Measurements from ENCODE around the gene TP53RK.
A peak's percentile ranks its signal among the peaks of the same experiment; 100 is the strongest.
"Not testable (repeated sequence)": the region's sequence is repeated elsewhere in the genome, so short reads cannot be mapped to it uniquely, and the experiment has no call there.

Gene TP53RK

DNA sequence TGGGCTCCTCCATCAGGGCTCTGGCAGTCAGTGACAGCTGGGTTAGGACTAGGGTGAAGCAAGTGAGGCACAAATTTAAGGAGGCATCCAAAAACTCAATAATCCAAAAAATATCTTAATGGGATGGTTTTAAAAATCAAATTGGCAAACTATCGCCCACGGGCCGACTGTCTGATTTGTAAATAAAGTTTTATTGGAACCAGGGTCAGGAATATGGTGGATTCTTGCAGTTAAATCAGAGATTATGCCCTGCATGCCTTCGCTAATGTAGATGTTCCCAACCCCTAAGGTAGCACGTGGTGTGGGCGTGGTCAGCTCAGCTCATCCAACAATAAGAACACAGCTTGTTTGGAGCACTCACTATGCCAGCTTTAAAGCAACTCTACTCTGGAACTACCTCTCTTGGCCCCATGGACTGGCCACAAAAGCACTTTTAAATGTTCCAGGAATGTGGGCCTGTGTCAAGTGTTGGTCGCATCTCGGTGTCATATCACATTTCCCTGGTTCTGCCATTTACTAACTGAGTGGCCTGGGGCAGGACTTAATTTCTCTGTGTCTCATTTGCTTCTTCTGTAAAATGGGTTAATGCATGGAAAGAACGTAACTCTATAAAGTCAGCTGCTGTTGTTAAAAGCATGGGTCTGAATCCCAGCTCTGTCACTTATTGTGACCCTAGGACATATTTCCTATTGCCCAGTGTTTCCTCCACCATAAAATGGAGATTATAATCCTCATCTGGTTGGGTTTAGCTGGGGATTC is 7.0 kb downstream of the TP53RK start:
- no peak for DNase-seq

DNA sequence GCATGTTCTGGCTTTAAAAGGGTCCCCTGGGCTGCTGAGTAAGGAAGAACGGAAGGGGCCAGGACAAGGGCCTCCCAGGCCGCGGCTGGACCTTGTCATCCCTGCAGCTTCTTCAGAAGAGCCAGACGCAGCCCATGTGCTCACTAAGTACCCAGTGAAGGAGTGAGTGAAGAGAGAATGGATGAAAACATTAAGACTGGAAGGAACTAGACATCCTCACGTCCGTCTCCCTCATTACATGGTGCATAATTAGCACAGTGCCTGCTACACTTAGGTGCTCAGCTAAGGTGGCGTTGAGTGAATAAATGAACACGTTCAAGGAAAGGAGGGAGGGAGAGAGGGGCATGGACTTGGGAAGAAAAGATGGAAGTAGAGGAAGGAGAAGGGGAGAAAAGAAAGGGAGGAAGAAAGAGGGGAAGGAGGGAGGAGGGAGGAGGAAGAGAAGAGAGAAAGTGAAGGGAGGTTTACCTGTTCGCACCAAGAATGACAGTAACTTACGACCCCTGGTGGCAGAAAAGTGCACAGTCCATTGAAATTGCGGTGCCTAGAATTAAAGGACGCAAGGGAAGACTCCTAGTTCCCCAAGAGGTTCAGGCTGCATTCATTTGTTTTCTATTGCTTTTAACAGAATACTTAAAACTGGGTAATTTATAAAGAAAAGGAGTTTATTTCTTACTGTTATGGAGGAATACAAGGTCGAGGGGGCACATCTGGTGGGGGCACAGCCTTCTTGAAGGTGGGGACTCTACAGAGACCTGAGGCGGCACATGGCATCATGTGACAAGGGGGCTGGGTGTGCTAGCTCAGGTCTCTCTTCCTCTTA is 8.0 kb downstream of the TP53RK start:
- peak; percentile 72 for DNase-seq

DNA sequence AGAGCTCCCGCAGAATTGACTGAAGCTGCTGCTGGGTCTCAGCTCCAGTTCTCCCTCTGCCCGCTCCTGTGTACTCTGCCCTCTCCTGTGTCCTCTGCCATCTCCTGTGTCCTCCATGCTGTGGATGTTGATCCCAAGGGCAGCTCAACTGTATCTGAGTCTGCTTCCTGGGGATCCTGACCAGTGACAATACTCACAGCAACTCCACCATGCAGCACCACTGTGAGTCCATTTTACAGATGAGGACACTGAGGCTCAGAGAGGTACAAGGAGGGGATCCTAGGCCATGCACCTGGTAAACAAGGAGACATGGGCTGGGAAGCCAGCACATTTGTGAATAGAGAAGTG is 8.6 kb downstream of the TP53RK start:
- DNase-seq: no peak

DNA sequence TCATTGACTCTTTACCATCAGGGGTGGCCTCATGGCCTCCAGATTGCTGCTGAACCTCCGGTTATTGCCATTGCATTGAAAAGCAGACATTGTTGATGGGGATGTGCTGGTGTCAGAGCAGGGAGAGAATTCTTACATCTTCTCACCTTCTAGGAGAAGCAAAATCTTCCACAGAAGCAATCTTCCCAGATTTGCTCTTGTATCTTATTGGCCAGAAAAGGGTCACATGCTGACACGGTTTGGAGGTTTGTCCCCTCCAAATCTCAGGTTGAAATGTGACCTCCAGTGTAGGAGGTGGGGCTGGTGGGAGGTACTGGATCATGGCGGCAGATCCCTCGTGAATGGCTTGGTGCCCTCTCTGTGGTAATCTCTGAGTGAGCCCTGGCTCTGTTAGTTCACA is 10.7 kb downstream of the TP53RK start:
- no peak for DNase-seq

DNA sequence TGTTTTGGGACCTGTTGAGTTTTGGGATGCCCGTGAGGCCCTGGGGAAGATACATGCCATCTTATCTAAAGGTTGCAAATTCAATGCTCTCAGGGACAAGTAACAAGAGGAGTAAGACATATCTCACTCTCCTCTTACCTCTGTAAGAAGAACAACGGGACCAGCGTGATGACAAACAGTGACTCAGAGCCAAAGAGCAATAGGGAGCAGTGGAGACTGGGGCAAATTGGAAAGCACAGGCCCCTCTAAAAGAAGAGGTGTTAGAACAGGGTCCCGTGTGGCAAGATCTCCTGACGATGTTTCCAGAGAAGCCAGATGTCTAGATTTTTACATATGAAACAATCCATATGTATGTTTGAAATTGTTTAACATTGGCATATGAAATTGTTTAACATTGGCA is 11.6 kb downstream of the TP53RK start:
- DNase-seq: no peak

DNA sequence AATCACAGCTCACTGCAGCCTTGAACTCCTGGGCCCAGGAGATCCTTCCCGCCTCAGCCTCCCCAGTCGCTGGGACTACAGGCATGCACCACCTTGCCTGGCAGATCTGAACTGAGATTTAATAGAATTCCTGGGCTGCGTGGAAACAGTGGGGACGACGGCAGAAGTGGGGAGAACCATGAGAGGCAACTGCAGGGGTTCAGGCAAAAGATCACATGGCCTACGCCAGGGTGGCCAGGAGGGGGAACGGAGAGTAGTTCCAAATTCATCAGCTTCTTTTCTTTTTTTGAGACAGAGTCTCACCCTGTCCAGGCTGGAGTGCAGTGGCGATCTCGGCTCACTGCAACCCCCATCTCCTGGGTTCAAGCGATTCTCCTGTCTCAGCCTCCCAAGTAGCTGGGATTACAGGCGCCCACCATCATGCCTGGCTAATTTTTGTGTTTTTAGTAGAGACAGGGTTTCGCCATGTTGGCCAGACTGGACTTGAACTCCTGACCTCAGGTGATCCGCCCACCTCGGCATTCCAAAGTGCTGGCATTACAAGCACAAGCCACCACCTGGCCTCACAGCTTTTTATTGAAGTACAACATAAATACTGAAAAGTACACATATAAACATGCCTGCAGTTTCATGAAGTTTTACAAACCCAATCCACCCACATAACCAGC is 12.5 kb downstream of the TP53RK start:
- not testable (repeated sequence) for DNase-seq

DNA sequence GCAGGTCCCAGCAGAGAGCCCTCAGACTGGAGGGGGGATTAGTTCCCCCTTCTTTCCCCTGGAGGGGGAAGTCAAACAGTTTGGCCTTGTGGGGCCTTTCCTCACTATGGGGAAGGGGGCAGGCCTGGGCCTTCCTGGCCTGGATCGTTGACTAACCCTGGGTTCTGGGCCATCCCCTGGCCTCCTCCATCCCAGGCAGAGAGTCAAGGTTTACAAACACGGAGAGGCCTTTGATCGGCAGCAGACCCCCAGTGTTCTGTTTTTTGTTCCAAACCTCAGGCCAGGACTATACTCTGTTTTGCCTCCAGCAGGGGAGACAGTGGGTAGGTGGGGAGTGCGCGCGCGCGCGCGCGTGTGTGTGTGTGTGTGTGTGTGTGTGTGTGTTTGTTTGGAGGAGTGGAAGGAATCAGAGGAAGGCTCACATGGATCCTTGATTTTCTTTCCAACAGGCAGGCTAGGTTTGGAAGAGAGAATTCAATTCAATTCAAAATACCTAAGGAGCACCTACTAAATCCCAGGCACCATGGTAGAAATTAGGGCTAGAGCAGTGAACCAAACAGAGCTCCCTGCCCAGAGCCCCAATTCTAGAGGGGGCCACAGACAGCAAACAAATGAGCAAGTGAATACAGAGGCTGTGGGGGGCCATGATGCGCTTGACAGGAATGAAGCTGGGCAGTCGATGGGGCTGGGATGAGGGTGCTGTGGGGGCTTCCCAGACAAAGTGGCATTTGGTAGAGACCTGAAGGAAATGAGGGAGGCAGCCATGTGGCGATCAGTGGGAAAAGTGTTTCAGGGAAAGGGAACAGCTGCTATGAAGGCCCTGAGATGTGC is 14.8 kb downstream of the TP53RK start:
- peak; percentile 55 for DNase-seq

DNA sequence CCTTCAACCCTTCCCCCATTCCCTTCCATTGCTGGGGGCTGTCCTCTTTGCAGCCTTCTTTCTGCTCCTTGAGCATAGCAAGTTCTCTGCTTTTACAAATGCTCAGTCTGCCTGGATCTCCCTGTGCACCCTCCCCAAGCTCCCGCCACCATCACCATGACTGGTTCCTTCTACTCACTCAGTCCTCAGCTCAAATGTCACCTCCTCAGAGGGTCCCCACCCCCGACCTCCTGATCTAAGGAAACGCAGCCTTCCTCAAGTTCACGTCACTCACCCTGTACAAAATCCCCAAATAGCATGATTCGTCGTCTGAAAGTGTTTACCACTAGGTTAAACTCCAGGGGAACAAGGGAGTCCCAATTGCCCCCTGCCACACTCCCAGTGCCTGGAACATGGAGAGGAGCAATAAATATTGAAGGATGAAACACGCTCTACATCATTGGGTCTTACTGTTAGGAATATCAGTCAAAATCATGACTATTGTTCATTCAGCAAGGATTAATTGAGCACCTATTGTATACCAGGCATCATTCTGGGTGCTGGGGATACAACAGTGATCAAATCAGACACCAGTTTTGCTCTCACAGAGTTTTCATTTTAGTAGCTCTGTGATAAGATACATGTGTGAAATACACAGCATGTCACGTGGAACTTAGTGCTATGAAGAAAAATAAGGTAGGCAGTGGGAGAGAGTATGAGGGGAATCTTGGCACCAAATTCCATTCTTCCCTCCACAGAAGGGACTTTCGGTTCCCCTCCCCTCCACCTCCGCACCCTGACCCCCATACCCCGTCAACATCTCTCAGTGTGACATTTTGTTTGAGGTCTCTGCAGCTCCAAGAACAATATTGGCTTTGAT is 15.6 kb downstream of the TP53RK start:
- DNase-seq: no peak

DNA sequence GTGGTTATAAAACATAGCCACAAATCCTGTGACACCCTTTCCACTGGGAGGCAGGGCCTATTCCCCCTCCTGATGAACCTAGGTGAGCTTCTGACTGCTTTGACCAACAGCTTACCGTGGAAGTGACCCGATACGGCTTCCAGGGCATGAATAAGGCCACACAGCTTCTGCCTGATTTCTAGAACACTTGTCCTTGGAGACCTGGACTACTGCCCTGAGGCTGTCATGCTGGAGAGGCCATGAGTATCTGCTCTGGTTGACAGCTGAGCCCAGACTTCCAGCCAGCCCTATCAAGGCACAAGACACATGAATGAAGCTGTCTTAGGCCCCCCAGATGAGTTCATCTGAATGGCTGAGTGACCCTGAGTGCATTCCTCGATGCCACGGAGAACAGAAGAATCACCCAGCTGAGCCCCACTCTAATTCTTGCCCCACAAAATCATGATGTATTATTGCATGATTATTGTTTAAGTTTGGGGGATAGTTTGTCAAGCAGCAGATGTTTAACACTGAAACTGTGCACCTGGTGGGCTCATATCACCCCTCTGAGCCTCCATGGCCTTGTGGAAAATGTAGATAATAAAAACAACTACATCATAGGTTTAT is 16.6 kb downstream of the TP53RK start:
- DNase-seq: no peak

DNA sequence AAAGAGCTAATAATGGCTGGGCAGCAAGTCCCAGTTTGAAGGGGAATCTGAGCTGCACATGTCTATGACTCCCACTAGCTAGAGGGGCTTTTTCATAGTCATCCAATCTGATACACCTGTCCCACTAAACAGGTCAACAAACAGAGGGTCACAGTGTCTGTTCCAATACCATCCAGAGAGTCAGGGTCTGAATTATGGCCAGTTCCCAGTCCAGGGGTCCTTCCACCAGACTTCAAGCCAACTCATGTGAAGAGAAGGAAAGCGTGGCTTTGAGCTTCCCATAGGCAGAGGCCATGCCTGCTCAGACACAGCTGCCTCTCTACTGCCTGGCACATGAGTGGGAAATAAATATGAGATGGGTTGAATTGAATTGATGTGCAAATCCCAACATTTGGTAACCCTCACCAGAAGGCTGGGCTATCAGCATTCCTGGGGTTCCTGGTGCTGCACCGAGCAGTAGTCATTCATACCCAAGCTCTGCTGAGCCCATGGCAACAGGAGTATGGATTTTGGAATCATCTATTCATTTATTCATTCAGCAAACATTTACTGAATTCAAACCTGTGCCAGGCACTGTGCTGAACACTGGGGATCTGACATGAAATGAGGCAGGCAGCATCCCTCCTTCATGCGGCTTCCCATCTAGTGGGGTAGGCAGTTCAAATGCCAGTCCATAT is 17.2 kb downstream of the TP53RK start:
- no peak for DNase-seq

DNA sequence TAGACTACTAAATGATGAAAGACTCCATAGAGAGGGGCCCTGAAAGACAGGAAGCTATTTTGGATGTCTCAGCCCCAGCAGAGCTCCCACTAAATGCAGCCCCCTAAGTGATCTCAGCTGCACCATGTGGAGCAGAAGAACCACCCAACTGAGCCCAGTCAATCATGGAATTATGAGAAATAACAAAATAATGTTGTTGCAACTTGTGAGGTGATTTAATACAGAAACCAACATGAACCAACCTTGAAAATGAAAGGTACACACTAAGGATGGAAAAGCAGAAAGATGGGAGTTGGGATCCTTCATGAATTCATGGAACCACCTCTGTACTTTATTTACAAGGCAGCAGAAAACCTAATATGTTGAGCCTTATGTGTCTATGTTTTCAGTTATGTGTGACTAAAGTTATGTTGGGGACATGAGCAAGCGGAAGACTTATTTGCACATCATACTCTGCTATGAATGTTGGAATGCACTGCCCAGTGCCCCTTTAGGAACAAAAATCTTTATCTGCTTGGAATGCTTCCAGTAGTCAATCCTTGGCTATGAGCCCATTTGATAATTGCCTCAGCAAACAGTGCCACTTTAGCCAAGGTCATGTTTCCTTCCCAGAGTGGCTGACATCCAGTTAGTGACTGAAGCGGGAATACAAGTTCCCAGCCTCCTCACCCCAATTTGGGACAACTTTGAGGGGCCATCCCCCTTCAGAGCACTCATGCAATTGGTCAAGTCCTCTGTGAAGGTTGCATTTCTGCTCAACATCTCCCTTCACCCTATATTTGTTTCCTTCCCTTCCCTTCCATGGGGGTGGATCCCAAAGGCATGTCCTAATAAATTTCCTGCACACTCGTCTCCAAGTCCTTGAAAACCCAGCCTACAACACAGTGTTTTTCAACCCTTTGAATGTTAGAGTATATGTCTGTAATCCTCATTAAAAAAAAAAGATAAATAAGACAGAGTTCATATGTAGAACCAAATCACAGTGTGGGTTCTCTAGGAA is 18.4 kb downstream of the TP53RK start:
- no peak for DNase-seq

DNA sequence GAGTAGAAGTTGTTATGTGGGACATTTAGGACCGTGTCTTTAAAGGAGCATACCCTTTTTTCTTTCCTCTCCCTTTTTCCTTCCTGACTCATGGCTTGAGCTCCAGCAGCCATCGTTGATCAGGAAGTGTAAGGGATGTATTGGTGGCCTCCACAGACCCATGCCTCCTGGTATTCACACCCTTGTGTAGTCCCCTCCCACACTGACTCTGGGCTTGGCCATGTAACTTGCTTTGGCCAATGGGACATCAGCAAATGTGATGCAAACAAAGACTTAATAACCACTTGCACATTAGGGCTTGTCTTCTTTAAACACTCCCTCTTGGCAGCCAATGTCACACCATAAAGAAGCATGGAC is 19.0 kb downstream of the TP53RK start:
- no peak for DNase-seq

DNA sequence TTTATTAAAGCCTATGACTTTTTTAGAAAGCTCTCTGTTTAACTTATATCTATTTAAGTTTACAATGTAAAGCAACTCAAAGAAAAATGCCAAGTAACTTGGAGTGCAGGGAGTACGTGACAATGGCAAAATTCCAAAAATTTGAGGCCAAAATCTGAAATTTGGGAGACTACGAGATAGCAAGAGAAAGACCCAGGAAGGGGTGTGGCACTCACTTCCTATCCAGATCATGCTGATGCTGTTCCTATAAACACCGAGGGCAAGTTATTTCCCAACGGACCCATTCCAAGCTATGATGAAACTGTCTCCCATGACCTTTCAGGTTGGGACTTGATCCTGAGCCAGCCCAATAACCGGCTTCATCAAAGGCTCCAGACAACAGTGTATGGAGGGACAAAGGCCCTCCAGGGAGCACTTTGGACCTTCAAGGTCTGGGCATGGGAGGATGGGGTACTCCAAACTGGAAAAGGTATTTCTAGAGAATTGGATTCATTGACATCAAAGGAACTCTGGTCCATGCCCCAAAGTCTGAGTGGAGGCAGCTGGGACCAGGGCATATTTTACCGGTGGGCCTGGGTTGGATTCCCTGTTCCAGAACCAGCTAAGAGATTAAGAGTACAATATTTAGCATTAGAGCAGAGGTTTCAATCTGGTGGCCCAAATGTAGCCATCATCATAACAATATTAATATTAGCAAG is 22.3 kb downstream of the TP53RK start:
- DNase-seq: no peak

DNA sequence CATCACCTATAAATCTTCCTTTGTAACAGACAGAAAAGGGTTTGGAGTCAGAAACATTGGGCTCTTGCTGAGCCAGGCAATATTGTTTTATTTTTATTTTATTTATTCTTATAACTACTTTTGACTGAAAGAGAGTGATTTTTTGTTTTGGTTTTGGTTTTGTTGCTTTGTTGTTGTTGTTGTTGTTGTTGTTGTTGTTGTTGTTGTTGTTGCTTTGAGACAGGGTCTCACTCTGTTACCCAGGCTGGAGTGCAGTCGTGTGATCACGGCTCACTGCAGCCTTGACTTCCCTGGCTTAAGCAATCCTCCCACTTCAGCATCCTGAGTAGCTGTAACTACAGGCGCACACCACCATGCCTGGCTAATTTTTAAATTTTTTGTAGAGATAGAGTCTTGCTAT is 22.9 kb downstream of the TP53RK start:
- no peak for DNase-seq

DNA sequence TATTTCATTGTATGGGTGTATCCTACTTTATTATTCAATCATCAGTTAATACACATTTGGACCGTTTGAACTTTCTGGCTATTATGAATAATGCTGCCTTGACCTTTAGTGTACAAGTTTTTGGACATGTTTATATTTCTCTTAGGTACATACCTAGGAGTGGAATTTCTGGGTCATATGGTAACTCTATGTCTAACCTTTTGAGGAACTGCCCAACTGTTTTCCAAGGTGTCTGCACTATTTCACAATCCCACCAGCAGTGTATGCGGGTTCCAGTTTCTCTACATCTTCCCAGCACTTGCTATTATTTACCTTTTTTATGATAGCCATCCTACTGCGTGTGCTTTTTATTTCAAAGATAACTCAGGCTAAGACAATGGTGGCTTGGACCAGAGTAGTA is 23.6 kb downstream of the TP53RK start:
- no peak for DNase-seq

DNA sequence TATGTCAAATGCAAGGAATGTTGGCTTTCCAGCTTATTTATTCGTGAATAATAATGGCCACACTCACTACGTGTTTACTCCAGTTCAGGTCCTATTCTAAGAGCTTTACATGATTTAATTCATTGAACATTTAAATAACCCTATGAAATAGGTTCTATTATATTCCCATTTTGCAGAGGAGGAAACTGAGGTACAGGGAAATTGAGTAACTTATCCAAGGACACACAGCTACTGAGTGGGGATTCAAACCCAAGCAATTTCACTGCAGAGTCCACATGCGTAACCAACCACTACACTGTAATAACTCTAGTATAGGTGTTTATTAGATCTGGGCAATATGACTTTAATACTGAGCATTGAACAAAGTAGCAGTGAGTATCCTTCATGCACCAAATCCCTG is 25.7 kb downstream of the TP53RK start:
- no peak for DNase-seq

DNA sequence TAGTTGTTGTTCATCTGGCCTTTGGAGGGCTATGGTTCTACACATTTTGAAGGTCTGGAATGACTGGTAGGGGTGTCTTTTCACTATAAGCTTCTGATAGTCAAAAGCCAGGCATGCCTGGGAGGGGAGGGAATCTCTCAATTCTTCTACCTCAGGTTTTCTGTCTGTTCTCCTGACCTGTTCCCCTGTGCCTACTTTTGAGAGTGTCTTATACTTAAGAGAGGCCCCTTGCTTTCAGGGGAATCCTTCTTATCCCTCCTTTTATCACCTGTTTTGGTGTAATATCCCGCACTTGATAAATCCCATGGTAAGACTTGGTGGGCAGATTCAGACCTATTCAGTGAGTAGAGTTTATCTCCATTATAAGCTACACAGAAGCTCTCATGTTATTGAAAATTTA is 27.6 kb downstream of the TP53RK start:
- no peak for DNase-seq

DNA sequence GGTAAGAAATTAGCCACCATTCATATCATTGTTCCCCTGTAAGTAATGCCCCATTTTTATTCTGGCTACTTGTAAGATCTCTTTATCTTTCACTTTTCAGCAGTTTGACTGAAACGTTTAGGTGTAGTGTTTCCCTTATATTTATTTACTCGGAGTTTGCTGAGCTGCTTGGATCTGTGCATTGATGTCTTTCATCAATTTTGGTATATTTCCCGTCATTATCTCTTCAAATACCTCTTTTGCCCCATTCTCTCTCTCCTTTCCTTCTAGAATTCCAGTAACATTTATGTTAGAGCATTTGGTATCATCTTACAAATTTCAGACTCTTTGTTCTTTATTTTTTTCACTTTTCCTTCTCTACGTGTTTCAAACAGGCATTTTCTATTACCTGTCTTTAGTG is 28.8 kb downstream of the TP53RK start:
- DNase-seq: no peak

DNA sequence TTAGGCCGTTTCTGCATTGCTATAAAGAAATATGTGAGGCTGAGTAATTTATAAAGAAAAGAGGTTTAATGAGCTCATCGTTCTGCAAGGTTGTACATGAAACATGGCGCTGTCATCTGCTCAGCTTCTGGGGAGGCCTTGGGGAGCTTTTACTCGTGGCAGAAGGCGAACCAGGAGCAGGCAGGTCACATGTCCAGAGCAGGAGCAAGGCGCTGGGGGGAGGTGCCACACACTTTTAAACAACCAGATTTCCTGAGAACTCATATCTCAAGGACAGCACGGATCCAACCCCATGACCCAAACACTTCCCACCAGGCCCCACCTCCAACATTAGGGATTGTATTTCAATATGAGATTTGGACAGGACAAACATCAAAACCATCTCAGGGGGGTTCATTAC is 31.6 kb downstream of the TP53RK start:
- no peak for DNase-seq
